KBM-7 (cell line): Measurements from ENCODE around the gene CACNA1H.
"Not testable (repeated sequence)": the region's sequence is repeated elsewhere in the genome, so short reads cannot be mapped to it uniquely, and the experiment has no call there.

Experiments used
- DNase-seq: peaks from one replicate; pipeline ENCODE4 v3.0.0-alpha.2; 2015
- in situ Hi-C: fragments of 300-500 bp; cut with MboI; formaldehyde crosslinking; loops from 2 replicates; pipeline ENCODE4 v1.14.3; 2020; ENCODE audit warnings: low sequenced_read_pairs, low pct_unique_long_range_greater_than_20kb, mixed read lengths

The CACNA1H gene

GRCh38 chr16:1255276-1256122 lies 102.6 kb downstream of the CACNA1H start, which contains the start of gene TPSD1:
Gene TPSD1 (plus strand): TSS chr16:1256069. CDS start chr16:1256281, 212 bp downstream.
- in situ Hi-C loops, DNase-seq: not testable (repeated sequence)

- in situ Hi-C loops, DNase-seq: not testable (repeated sequence)
Measured at GRCh38 chr16:1256296-1256873, 103.5 kb downstream of the CACNA1H start.

GRCh38 chr16:1256874-1257322 lies 104.0 kb downstream of the CACNA1H start:
- DNase-seq = no peak
- in situ Hi-C loops = no loop called here

DNA sequence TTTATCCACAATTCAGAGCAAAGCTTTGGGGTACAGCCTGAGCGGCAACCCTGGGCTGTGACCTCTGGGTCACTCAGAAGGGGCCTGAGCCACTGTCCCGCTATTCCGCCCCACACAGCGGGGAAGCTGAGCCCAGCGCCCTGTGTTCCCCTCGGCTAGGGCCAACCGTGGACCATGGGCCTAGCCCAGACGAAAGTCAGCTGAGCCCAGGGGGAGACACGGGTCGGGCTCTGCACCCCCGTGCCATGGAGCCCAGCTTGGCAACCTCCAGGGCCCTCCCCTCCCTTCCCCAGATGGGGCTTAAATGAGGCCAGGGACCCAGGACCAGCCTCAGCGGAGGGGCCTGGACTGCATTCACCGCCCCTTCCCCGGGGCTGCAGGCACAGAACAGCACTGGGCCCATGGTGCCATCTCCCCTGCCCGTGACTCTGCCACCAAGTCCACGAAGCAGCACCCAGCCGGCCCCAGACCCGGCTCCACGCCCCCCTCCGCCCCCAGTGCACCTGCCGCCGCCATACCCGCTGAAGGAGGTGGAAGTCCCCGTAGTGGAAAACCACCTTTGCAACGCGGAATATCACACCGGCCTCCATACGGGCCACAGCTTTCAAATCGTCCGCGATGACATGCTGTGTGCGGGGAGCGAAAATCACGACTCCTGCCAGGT lies 104.8 kb downstream of the CACNA1H start:
- in situ Hi-C loops = no loop called here
- DNase-seq = no peak

- no peak for DNase-seq
- in situ Hi-C loops = no loop called here
Measured at GRCh38 chr16:1258225-1258600, 105.3 kb downstream of the CACNA1H start.

- in situ Hi-C loops = no loop called here
- peak; percentile 29 for DNase-seq
Measured at GRCh38 chr16:1258906-1259759, 106.2 kb downstream of the CACNA1H start.

DNA sequence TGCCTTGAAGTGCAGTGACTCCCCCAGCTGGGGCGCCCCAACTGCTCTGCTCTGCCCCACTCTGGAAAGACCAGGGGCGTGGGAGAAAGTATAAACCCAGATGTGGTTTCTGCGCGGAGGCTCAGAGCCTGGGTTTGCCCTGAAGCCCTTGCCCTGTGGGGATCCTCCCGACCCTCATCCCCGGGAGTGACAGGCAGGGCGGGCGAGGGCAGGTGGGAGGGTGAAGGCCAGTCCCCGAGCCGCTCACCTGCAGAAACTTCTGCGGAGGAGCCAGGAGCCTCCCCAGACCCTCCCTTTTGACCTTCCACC lies 106.8 kb downstream of the CACNA1H start:
- DNase-seq = no peak
- in situ Hi-C loops = no loop called here

DNA sequence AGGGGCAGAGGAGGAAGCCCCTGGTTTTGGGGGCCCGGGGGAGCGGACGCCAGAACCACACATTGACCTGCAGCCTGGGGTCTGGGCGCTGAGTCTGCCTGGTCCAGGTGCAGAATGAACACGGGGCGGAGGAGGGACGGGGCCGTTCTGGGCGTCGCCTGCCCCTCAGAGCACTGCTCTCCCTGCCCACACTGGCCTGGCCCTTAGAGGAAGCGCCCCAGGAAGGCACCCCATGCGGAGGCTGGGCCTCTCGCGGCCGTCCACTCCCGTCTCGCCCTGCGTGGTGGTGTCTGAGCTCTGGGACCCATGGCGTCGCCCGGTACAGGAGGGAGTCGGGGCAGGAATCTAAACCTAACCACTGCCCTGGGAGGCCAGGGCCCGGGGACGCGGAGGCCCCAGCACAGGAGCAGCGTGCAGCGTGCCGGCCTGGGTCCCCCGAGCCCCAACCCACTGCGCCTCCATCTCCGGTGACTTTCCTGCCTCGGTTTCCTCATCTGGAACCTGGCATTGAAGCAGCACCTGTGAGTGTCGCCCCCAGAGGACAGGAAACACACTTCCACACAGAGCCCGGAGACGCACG lies 107.3 kb downstream of the CACNA1H start:
- in situ Hi-C loops = no loop called here
- DNase-seq = no peak

GRCh38 chr16:1261131-1261892 lies 108.4 kb downstream of the CACNA1H start:
- DNase-seq = no peak
- in situ Hi-C loops = no loop called here

- DNase-seq = no peak
- in situ Hi-C loops = no loop called here
Measured at GRCh38 chr16:1262210-1262845, 109.4 kb downstream of the CACNA1H start.

DNA sequence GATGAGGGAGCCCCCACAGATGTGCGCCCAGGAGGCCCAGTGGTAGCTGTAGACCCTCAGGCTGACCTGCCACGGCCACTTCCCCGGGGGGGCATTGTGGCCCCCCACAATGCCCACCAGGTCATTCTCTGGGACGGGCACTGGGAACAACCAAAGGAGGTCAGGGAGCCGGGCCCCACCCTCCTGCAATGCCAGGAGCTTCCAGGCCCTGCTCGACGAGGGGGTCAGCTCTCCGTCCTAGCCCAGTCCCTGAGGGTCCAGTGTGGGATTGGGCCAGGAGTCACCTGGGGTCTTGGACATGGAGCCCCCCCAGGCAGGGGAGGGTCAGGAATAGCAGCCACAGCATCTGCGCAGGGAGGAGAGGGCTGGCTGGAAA lies 109.9 kb downstream of the CACNA1H start:
- in situ Hi-C loops = no loop called here
- no peak for DNase-seq

DNA sequence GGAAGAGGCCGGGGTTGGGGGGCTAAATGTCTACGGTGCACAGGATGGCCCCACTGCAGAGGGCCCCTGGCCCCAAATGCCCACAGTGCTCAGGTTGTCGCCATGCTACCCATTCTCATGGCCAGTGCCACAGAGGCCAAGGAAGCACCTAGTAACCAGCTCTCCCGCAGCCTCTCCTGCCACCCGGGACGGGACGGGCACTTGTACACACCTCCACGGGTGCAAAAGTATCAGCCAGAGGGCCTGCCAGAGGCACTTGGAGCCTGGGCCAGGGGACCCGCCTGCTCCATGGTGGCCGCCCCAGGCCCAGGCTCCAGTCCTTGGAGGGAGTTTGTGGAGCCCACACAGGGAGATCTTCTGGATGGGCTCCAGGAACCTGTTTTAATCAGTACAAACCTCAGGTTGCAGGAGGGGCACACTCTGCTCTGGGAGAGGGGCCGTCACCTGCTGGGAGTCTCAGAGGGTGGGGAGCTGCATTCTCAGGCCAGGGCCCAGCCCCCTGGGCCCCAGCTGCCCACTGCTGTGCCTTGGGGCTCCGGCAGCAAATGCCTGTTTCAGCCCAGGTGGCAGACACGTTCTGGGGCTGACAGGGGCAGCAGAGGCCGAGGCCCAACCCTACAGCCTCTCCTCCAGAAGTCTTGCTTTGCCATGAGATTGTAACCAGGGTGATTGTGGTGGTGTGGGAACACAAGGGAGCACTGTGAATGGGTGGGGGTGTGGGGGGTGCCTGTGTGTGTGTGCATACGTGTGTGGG lies 110.9 kb downstream of the CACNA1H start:
- DNase-seq = no peak
- in situ Hi-C loops = no loop called here

DNA sequence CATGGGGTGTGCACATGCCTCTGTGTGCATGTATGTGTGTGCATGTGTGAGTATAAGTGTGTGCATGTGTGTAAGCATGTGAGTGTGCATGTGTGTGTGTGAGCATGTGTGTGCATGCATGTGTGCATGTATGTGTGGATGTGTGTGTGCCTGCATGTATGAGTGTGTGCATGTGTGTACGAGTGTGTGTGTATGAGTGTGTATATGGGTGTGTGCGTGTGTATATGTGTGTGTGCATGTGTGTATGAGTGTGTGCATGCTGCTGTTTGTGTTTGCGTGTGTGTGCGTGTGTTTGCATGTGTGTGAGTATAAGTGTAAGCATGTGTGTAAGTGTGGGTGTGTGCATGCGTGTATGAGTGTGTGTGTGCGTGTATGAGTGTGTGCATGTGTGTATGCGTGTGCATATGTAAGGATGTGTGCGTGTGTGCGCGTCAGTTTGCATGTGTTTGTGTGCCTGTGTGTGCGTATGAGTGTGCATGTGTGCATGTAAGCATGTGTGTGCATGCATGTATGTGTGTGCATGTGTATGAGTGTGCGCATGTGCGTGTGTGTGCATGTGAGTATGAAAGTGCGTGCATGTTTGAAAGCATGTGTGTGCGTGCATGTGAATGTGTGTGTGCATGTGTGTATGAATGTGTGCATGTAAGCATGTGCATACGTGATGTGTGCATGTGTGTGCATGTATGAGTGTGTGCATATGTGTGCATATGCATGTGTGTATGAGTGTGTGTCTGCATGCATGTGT lies 111.6 kb downstream of the CACNA1H start:
- in situ Hi-C loops = no loop called here
- no peak for DNase-seq

- no peak for DNase-seq
- in situ Hi-C loops = no loop called here
Measured at GRCh38 chr16:1265090-1265630, 112.3 kb downstream of the CACNA1H start.

- DNase-seq = no peak
- in situ Hi-C loops = no loop called here
Measured at GRCh38 chr16:1265826-1266225, 112.9 kb downstream of the CACNA1H start.

GRCh38 chr16:1269418-1269817 lies 116.5 kb downstream of the CACNA1H start:
- in situ Hi-C loops, DNase-seq: not testable (repeated sequence)

DNA sequence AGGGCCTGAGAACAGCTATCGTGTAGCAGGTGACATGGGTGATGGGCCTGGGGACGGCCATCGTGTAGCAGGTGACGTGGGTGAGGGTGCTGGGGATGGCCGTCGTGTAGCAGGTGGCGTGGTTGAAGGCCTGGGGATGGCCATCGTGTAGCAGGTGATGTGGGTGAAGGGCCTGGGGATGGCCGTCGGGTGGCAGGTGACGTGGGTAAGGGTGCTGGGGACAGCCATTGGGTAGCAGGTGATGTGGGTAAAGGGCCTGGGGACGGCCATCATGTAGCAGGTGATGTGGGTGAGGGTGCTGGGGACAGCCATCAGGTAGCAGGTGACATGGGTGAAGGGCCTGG lies 118.4 kb downstream of the CACNA1H start:
- no peak for DNase-seq
- in situ Hi-C loops = no loop called here
